Liver (tissue), 3 donors: ENCODE data around the gene AP1G1.

ENCODE experiments used
- FOXA1 ChIP-seq: IDR thresholded peaks from 2 replicates; pipeline ENCODE4 v1.6.1; 2016; ENCODE audit warnings: antibody characterized with exemption
- GABPA ChIP-seq, 2 donors: IDR thresholded peaks in 1 of 2; conservative IDR thresholded peaks in 1 of 2; 2 replicates each; pipeline ENCODE4 v1.6.1; 2016; ENCODE audit warnings: antibody characterized with exemption in 2 of 2, mild to moderate bottlenecking in 1 of 2, moderate library complexity in 1 of 2
- HNF4G ChIP-seq: IDR thresholded peaks from 2 replicates; pipeline ENCODE4 v1.6.1; 2016; ENCODE audit warnings: antibody characterized with exemption
- JUND ChIP-seq, 2 donors: IDR thresholded peaks; 2 replicates each; pipeline ENCODE4 v1.6.1; 2016; ENCODE audit warnings: antibody characterized with exemption in 2 of 2
- RAD21 ChIP-seq, 2 donors: IDR thresholded peaks; 2 replicates each; pipeline ENCODE4 v1.6.1; 2016; ENCODE audit warnings: antibody characterized with exemption in 2 of 2, mild to moderate bottlenecking in 2 of 2
- YY1 ChIP-seq: IDR thresholded peaks from 2 replicates; pipeline ENCODE4 v1.6.1; 2016; ENCODE audit warnings: antibody characterized with exemption, mild to moderate bottlenecking
- ZBTB33 ChIP-seq: IDR thresholded peaks from 2 replicates; pipeline ENCODE4 v1.6.1; 2016; ENCODE audit warnings: antibody characterized with exemption
- TF ChIP-seq, protein P1 (sequence below): fragments of 150-350 bp; IDR thresholded peaks from 2 replicates; pipeline ENCODE4 v1.5.1; 2017; ENCODE audit warnings: improper control_type of control experiment, low read depth, low read length; ENCODE audit not compliant: missing input control
- TF ChIP-seq, protein P2 (sequence below): IDR thresholded peaks from 2 replicates; pipeline ENCODE4 v1.6.1; 2016; ENCODE audit warnings: antibody characterized with exemption
- TF ChIP-seq, protein P3 (sequence below): IDR thresholded peaks from 2 replicates; pipeline ENCODE4 v1.6.1; 2016; ENCODE audit warnings: antibody characterized with exemption, mild to moderate bottlenecking
- donor health status: healthy.
- donor health status: healthy.

DNA sequence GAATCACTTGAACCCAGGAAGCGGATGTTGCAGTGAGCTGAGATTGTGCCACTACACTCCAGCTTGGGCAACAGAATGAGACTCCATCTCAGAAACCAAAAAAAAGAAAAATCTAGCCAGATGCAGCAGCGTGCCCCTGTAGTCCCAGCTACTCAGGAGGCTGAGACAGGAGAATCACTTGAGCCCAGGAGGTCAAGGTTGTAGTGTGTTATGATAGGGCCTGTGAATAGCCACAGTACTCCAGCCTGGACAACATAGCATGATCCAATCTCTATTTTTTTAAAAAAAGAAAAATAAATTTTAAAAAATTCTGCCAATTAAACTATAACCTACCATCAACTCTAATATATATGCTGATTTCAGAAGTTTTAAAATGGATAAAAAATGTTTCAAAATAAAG, 99.9 kb downstream of the AP1G1 start:
- TF ChIP-seq, protein P1, sequence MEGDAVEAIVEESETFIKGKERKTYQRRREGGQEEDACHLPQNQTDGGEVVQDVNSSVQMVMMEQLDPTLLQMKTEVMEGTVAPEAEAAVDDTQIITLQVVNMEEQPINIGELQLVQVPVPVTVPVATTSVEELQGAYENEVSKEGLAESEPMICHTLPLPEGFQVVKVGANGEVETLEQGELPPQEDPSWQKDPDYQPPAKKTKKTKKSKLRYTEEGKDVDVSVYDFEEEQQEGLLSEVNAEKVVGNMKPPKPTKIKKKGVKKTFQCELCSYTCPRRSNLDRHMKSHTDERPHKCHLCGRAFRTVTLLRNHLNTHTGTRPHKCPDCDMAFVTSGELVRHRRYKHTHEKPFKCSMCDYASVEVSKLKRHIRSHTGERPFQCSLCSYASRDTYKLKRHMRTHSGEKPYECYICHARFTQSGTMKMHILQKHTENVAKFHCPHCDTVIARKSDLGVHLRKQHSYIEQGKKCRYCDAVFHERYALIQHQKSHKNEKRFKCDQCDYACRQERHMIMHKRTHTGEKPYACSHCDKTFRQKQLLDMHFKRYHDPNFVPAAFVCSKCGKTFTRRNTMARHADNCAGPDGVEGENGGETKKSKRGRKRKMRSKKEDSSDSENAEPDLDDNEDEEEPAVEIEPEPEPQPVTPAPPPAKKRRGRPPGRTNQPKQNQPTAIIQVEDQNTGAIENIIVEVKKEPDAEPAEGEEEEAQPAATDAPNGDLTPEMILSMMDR = no peak
- TF ChIP-seq, protein P2, sequence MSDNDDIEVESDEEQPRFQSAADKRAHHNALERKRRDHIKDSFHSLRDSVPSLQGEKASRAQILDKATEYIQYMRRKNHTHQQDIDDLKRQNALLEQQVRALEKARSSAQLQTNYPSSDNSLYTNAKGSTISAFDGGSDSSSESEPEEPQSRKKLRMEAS = no peak
- TF ChIP-seq YY1 = no peak
- no peak for TF ChIP-seq RAD21 (IDR thresholded peaks at IDR 0.05)
- no peak for TF ChIP-seq ZBTB33
- TF ChIP-seq GABPA (IDR thresholded peaks at IDR 0.05 in 1 of 2, conservative IDR thresholded peaks at IDR 0.05 in 1 of 2) = no peak
- no peak for TF ChIP-seq JUND (IDR thresholded peaks at IDR 0.05)
- TF ChIP-seq HNF4G = no peak
- no peak for TF ChIP-seq FOXA1
- TF ChIP-seq, protein P3, sequence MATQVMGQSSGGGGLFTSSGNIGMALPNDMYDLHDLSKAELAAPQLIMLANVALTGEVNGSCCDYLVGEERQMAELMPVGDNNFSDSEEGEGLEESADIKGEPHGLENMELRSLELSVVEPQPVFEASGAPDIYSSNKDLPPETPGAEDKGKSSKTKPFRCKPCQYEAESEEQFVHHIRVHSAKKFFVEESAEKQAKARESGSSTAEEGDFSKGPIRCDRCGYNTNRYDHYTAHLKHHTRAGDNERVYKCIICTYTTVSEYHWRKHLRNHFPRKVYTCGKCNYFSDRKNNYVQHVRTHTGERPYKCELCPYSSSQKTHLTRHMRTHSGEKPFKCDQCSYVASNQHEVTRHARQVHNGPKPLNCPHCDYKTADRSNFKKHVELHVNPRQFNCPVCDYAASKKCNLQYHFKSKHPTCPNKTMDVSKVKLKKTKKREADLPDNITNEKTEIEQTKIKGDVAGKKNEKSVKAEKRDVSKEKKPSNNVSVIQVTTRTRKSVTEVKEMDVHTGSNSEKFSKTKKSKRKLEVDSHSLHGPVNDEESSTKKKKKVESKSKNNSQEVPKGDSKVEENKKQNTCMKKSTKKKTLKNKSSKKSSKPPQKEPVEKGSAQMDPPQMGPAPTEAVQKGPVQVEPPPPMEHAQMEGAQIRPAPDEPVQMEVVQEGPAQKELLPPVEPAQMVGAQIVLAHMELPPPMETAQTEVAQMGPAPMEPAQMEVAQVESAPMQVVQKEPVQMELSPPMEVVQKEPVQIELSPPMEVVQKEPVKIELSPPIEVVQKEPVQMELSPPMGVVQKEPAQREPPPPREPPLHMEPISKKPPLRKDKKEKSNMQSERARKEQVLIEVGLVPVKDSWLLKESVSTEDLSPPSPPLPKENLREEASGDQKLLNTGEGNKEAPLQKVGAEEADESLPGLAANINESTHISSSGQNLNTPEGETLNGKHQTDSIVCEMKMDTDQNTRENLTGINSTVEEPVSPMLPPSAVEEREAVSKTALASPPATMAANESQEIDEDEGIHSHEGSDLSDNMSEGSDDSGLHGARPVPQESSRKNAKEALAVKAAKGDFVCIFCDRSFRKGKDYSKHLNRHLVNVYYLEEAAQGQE = no peak
